ENCODE measurements around the gene PAGE2.

DNA sequence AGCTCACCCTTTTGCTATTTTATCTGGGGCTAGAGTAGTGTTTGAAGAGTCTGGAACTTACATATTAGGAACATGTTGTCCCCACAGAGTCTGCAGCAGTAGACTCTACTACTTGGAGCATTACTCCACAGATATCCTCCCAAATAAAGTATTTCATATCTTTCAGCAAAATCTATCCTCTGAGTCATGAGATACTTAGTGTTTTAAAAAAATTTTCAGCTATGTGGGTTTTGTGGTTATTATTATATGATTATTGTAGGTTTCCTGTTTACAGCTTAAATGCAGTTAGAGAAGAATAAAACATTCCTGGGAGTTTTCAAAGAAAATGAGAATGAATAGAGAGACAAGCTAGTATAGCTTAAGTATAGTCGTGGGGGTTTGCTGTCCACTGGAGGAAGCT lies 30.9 kb downstream of the PAGE2 start:
- TF ChIP-seq, protein P1, sequence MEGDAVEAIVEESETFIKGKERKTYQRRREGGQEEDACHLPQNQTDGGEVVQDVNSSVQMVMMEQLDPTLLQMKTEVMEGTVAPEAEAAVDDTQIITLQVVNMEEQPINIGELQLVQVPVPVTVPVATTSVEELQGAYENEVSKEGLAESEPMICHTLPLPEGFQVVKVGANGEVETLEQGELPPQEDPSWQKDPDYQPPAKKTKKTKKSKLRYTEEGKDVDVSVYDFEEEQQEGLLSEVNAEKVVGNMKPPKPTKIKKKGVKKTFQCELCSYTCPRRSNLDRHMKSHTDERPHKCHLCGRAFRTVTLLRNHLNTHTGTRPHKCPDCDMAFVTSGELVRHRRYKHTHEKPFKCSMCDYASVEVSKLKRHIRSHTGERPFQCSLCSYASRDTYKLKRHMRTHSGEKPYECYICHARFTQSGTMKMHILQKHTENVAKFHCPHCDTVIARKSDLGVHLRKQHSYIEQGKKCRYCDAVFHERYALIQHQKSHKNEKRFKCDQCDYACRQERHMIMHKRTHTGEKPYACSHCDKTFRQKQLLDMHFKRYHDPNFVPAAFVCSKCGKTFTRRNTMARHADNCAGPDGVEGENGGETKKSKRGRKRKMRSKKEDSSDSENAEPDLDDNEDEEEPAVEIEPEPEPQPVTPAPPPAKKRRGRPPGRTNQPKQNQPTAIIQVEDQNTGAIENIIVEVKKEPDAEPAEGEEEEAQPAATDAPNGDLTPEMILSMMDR (conservative IDR thresholded peaks at IDR 0.05; ENCODE audit: low read depth in 2 of 2), result no peak
- no peak for TF ChIP-seq EZH2 (IDR thresholded peaks at IDR 0.05; ENCODE audit: low read depth, unreplicated experiment)
- TF ChIP-seq EZH2phosphoT487 (IDR thresholded peaks at IDR 0.05; ENCODE audit: unreplicated experiment), result no peak
- TF ChIP-seq CREB1 (CRISPR knock-in tag; IDR thresholded peaks at IDR 0.05; ENCODE audit: low read depth), result no peak
